ENCODE measurements around the gene SORL1.
"Not testable (repeated sequence)": the region's sequence is repeated elsewhere in the genome, so short reads cannot be mapped to it uniquely, and the experiment has no call there.

SORL1 gene

GRCh38 chr11:121478226-121478894 is 26.2 kb downstream of the SORL1 start:
- no peak for DNase-seq (ENCODE audit: low read depth)

- no peak for DNase-seq (ENCODE audit: low read depth)
Measured at GRCh38 chr11:121478895-121479697, 27.0 kb downstream of the SORL1 start.

- DNase-seq (ENCODE audit: low read depth) = no peak
Measured at GRCh38 chr11:121479698-121480238, 27.7 kb downstream of the SORL1 start.

- DNase-seq (ENCODE audit: low read depth) = not testable (repeated sequence)
Measured at GRCh38 chr11:121481484-121482230, 29.5 kb downstream of the SORL1 start.

- DNase-seq (ENCODE audit: low read depth) = no peak
Measured at GRCh38 chr11:121482231-121483129, 30.4 kb downstream of the SORL1 start.

- no peak for DNase-seq (ENCODE audit: low read depth)
Measured at GRCh38 chr11:121483805-121484480, 31.8 kb downstream of the SORL1 start.

- no peak for DNase-seq (ENCODE audit: low read depth)
Measured at GRCh38 chr11:121485216-121485615, 33.1 kb downstream of the SORL1 start.

- no peak for DNase-seq (ENCODE audit: low read depth)
Measured at GRCh38 chr11:121486054-121486453, 33.9 kb downstream of the SORL1 start.

GRCh38 chr11:121487191-121487590 is 35.1 kb downstream of the SORL1 start:
- DNase-seq (ENCODE audit: low read depth) = no peak

- no peak for DNase-seq (ENCODE audit: low read depth)
Measured at GRCh38 chr11:121488170-121488569, 36.1 kb downstream of the SORL1 start.

- DNase-seq (ENCODE audit: low read depth) = no peak
Measured at GRCh38 chr11:121488641-121489040, 36.5 kb downstream of the SORL1 start.

GRCh38 chr11:121489823-121490222 is 37.7 kb downstream of the SORL1 start:
- no peak for DNase-seq (ENCODE audit: low read depth)

GRCh38 chr11:121494355-121495099 is 42.4 kb downstream of the SORL1 start:
- no peak for DNase-seq (ENCODE audit: low read depth)

- DNase-seq (ENCODE audit: low read depth) = no peak
Measured at GRCh38 chr11:121497176-121497998, 45.3 kb downstream of the SORL1 start.

GRCh38 chr11:121499405-121499804 is 47.3 kb downstream of the SORL1 start:
- no peak for DNase-seq (ENCODE audit: low read depth)

- DNase-seq (ENCODE audit: low read depth) = no peak
Measured at GRCh38 chr11:121500275-121500674, 48.2 kb downstream of the SORL1 start.

GRCh38 chr11:121500717-121501116 is 48.6 kb downstream of the SORL1 start:
- DNase-seq (ENCODE audit: low read depth) = no peak

- DNase-seq (ENCODE audit: low read depth) = no peak
Measured at GRCh38 chr11:121503051-121503450, 50.9 kb downstream of the SORL1 start.

- not testable (repeated sequence) for DNase-seq (ENCODE audit: low read depth)
Measured at GRCh38 chr11:121506237-121506636, 54.1 kb downstream of the SORL1 start.

Data from stimulated activated CD8-positive, alpha-beta memory T cell treated with anti-CD3 and anti-CD28 coated beads, Interleukin-15, amount 100 ng/mL, for 1 hour (primary cell).